Lung (tissue), 12 donors: ENCODE measurements around the gene SOX6. TPM values are rescaled to one million over a fixed set of nuclear protein-coding genes. Genes with fewer than 3 reads are reported as not detected.

Source experiments
- ATAC-seq: fragments of 200-7000 bp; cut with Tn5 transposase; one replicate; pipeline ENCODE4 v1.9.1; 2020; ENCODE audit warnings: moderate number of reproducible peaks; ENCODE audit not compliant: insufficient read depth, low FRiP score
- DNase-seq, 3 donors: peaks; one replicate each; pipeline ENCODE4 v3.0.0-alpha.2; 2013 to 2017
- H3K27ac ChIP-seq, 2 donors: one replicate each; pipeline ENCODE4 v1.5.1; 2013; ENCODE audit warnings: mild to moderate bottlenecking in 2 of 2, moderate library complexity in 2 of 2, control low read depth in 1 of 2, inconsistent platforms in 1 of 2, low read depth in 1 of 2, low read length in 1 of 2
- H3K27me3 ChIP-seq, 3 donors: one replicate each; pipeline ENCODE4 v1.5.1; 2013; ENCODE audit warnings: low read length in 2 of 3; ENCODE audit not compliant: control insufficient read depth in 3 of 3, insufficient read depth in 3 of 3
- H3K36me3 ChIP-seq, 4 donors: one replicate each; pipeline ENCODE4 v1.5.1; 2013; ENCODE audit warnings: low read length in 4 of 4, mild to moderate bottlenecking in 1 of 4, moderate library complexity in 1 of 4; ENCODE audit not compliant: control insufficient read depth in 4 of 4, insufficient read depth in 4 of 4
- H3K4me1 ChIP-seq, 5 donors: one replicate each; pipeline ENCODE4 v1.5.1; 2013; ENCODE audit warnings: low read length in 5 of 5, mild to moderate bottlenecking in 2 of 5, moderate library complexity in 1 of 5; ENCODE audit not compliant: control insufficient read depth in 5 of 5, insufficient read depth in 5 of 5
- H3K4me3 ChIP-seq: one replicate; pipeline ENCODE4 v1.5.1; 2013; ENCODE audit warnings: mild to moderate bottlenecking, control low read depth, moderate library complexity
- H3K9ac ChIP-seq, 2 donors: one replicate each; pipeline ENCODE4 v1.5.1; 2013; ENCODE audit warnings: low read length in 2 of 2, control low read depth in 1 of 2; ENCODE audit not compliant: insufficient read depth in 1 of 2
- H3K9me3 ChIP-seq, 4 donors: one replicate each; pipeline ENCODE4 v1.5.1; 2013; ENCODE audit warnings: low read length in 3 of 4, mild to moderate bottlenecking in 1 of 4, moderate library complexity in 1 of 4; ENCODE audit not compliant: control insufficient read depth in 4 of 4, insufficient read depth in 3 of 4
- CTCF ChIP-seq: IDR thresholded peaks from 2 replicates; pipeline ENCODE4 v1.5.1; 2012; ENCODE audit warnings: mild to moderate bottlenecking; ENCODE audit errors: control extremely low read depth, extremely low read depth
- WGBS, 2 donors: extraction: QIAGEN DNeasy Blood & Tissue Kit; methylation state at CpG; one replicate each; pipeline ENCODE4 v1.1.7; 2013; 5-methylcytosine and 5-hydroxymethylcytosine counted together
- polyA plus RNA-seq, 2 donors: library from polyadenylated mRNA; stranded (reverse); fragments of 200-250 nt; gene quantifications; one replicate each; pipeline ENCODE4 v1.2.1, GENCODE V29; 2013
- total RNA-seq, 2 donors: library from RNA; depleted of rRNA in 1 of 2; stranded (reverse); fragments of >200 nt in 1 of 2; gene quantifications; one replicate each; pipeline ENCODE4 v1.2.1, GENCODE V29; 2014 to 2021
- donor health status: control.
- donor health status: control.
- donor health status: Bipolar disorder and iron deficiency.
- donor health status: healthy.
- donor health status: DM: yes; HTN: yes; CAD: no.

The SOX6 gene
- total and polyA plus RNA-seq, 4 donors = 0.58 to 31.7 (median 7.4) TPM

- no peak overlapping the region for H3K4me3 ChIP-seq
- H3K36me3 ChIP-seq = no peaks in the 10 kb centered on the region
- no peaks in the 10 kb centered on the region for H3K27me3 ChIP-seq
- no peak for TF ChIP-seq CTCF
- ATAC-seq (no peak), DNase-seq (no peak)
- H3K4me1 ChIP-seq = peaks cover 0 to 32% (median 6%) of the 10 kb centered on the region in 5 donors
- 90 to 94% methylated on average over 1 of the region's 1 CpG for WGBS, 2 donors
- H3K27ac ChIP-seq = no peak overlapping the region
- peaks cover 0 to 2% (median 0%) of the 10 kb centered on the region in 4 donors for H3K9me3 ChIP-seq
- no peak overlapping the region for H3K9ac ChIP-seq
Measured at GRCh38 chr11:16166571-16166970, 189.8 kb downstream of the SOX6 start.

GRCh38 chr11:16160146-16160545, 196.2 kb downstream of the SOX6 start:
- H3K4me1 ChIP-seq = no peaks in the 10 kb centered on the region
- no peak overlapping the region for H3K4me3 ChIP-seq
- H3K9me3 ChIP-seq = peaks cover 0 to 2% (median 0%) of the 10 kb centered on the region in 4 donors
- DNase-seq = no peak
- no peak for ATAC-seq
- H3K36me3 ChIP-seq = no peaks in the 10 kb centered on the region
- H3K9ac ChIP-seq = no peak overlapping the region
- no peak for TF ChIP-seq CTCF
- H3K27ac ChIP-seq = no peak overlapping the region
- H3K27me3 ChIP-seq = no peaks in the 10 kb centered on the region
- WGBS, 2 donors = 95 to 96% methylated on average over 1 of the region's 1 CpG

DNA sequence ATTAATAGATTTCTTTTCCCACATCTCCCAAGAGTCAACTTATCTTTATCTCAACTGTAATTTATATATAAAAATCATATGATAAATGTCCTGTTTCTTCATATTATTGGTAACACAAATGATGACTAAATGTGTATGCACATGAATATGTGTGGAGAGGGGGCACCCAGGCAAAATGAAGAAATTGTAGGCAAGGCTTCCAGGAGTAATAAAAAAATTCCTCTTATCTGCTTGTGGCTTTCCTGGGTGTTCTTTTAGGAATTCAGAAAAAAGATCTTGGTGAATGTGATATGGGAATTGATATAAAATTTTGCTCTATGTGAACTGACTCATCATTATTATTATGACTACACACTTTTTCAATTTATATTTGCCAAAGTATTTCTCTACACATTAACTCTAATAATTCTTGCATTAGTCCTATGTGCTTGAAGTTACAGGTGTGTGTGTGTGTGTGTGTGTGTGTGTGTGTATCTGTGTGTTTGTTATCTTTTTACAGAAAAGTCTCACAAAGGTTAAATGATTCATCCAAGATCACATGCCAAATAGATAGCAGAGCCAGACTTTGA, 197.8 kb downstream of the SOX6 start:
- Histone ChIP-seq H3K4me1 (no peaks in the 10 kb centered on the region), H3K27ac (no peak overlapping the region), H3K27me3 (no peaks in the 10 kb centered on the region), H3K4me3 (no peak overlapping the region), H3K36me3 (no peaks in the 10 kb centered on the region), H3K9me3 (peaks cover 0 to 2% (median 0%) of the 10 kb centered on the region in 4 donors), H3K9ac (no peak overlapping the region)
- no peak for TF ChIP-seq CTCF
- DNase-seq = no peak
- ATAC-seq = no peak

DNA sequence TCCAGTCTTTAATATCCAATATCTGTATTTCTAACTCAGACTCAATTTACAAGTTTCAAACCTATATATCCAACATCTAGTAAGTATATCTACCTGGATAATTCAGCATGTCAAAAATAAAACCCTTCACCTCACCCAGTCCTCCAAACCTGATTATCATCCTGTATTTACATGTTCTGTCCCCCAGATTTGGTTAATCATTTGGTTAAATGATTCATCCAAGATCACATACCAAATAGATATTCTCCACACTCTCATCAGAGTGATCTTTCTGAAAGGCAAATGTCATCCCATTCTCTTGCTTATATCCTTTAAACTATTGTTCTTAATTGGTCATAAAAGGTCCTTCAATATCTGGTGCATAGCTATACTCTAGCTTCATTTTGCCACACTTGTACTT, 199.0 kb downstream of the SOX6 start:
- Histone ChIP-seq H3K9me3 (peaks cover 0 to under 1% (median 0%) of the 10 kb centered on the region in 4 donors), H3K27me3 (no peaks in the 10 kb centered on the region), H3K36me3 (no peaks in the 10 kb centered on the region), H3K27ac (no peak overlapping the region), H3K4me1 (no peaks in the 10 kb centered on the region), H3K4me3 (no peak overlapping the region), H3K9ac (no peak overlapping the region)
- DNase-seq = no peak
- ATAC-seq = no peak
- no peak for TF ChIP-seq CTCF
